H1 (cell line): Measurements from ENCODE around the gene AKR7A2. TPM values are rescaled to one million over a fixed set of nuclear protein-coding genes. Genes with fewer than 3 reads are reported as not detected.

Experiments
- CREB1 ChIP-seq: IDR thresholded peaks from 2 replicates; pipeline ENCODE4 v1.6.1; 2012; ENCODE audit warnings: inconsistent platforms
- HDAC6 ChIP-seq: IDR thresholded peaks from one replicate; pipeline ENCODE4 v1.7.1; 2012; ENCODE audit warnings: low read depth, mild to moderate bottlenecking, inconsistent platforms, low read length, moderate library complexity
- JUN ChIP-seq: IDR thresholded peaks from 2 replicates; pipeline ENCODE4 v1.6.1; 2011; ENCODE audit warnings: low read depth, mild to moderate bottlenecking, improper control_type of control experiment, low read length
- PHF8 ChIP-seq: fragments of 200-600 bp; sonication (generic); conservative IDR thresholded peaks from 2 replicates; pipeline ENCODE4 v1.7.1; 2012; ENCODE audit warnings: low read depth, mild to moderate bottlenecking, inconsistent platforms, low read length, moderate library complexity
- polyA plus RNA-seq, 7 experiments: library from polyadenylated mRNA; depleted of rRNA in 3 of 7; stranded (reverse) in 5 of 7; unstranded in 2 of 7; fragments of >200 nt in 5 of 7; fragments of 200-250 nt in 2 of 7; gene quantifications; 1 replicate in 5 of 7; 2 replicates in 1 of 7; 4 replicates in 1 of 7; pipeline versions ENCODE4 v1.2.1 to v1.2.3, GENCODE V29; 2011 to 2013; ENCODE audit warnings: missing spikeins in 2 of 7, mixed read lengths in 2 of 7
- total RNA-seq: library from RNA; stranded (reverse); fragmentation: NEBNext Ultra II Directional; extraction: Animal tissue kit (Norgen Biotek cat#: 25700); gene quantifications from 2 replicates; pipeline ENCODE4 v1.2.1, GENCODE V29; 2021
- TF ChIP-seq, protein P1 (sequence below), 3 experiments: IDR thresholded peaks; 1 replicate in 2 of 3; 2 replicates in 1 of 3; pipeline versions ENCODE4 v1.5.1 to v1.6.1; 2011; ENCODE audit warnings: low read length in 3 of 3, mild to moderate bottlenecking in 3 of 3, inconsistent platforms in 2 of 3, low read depth in 1 of 3, moderate library complexity in 1 of 3; ENCODE audit not compliant: insufficient read depth in 1 of 3; ENCODE audit errors: control extremely low read depth in 1 of 3

Gene AKR7A2
- total and polyA plus RNA-seq, 2 of the 8 experiments (the other 6 are each of a cell fraction or from before 2014, with no cell fraction given), result 32.0 to 48.3 TPM

DNA sequence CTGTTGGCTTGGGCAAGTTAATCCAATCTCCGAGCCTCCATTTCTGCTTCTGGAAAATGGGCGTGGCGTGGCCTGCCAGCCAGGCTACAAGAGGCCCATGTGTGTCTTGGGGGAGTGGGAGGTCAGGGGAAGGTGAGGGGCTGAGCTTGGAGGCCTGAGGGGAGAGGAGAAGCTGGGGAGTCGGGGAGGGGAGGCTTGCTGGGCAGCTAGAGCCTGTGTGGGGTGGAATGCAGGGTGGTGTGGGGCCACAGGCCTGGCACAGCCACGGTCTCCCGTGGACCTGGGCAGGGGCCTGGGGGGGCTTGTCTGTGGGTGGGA is 14.8 kb upstream of the AKR7A2 start (continued):
- TF ChIP-seq JUN (no peak), CREB1 (no peak), HDAC6 (no peak), PHF8 (no peak)
- TF ChIP-seq, protein P1, sequence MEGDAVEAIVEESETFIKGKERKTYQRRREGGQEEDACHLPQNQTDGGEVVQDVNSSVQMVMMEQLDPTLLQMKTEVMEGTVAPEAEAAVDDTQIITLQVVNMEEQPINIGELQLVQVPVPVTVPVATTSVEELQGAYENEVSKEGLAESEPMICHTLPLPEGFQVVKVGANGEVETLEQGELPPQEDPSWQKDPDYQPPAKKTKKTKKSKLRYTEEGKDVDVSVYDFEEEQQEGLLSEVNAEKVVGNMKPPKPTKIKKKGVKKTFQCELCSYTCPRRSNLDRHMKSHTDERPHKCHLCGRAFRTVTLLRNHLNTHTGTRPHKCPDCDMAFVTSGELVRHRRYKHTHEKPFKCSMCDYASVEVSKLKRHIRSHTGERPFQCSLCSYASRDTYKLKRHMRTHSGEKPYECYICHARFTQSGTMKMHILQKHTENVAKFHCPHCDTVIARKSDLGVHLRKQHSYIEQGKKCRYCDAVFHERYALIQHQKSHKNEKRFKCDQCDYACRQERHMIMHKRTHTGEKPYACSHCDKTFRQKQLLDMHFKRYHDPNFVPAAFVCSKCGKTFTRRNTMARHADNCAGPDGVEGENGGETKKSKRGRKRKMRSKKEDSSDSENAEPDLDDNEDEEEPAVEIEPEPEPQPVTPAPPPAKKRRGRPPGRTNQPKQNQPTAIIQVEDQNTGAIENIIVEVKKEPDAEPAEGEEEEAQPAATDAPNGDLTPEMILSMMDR (IDR thresholded peaks at IDR 0.05; ENCODE audit: control extremely low read depth in 1 of 3, insufficient read depth in 1 of 3, low read depth in 1 of 3, low read length in 3 of 3), result no peak
